ENCODE measurements around the gene EEF1A2. TPM values are rescaled to one million over a fixed set of nuclear protein-coding genes. Genes with fewer than 3 reads are reported as not detected.

Gene EEF1A2
- 17.5 TPM for polyA plus RNA-seq (2012; ENCODE audit: insufficient read length, low read depth)

- TF ChIP-seq POLR2AphosphoS5 (IDR thresholded peaks at IDR 0.05; ENCODE audit: low read depth, low read length), result no peak
- no peak for TF ChIP-seq FOXP2 (optimal IDR thresholded peaks at IDR 0.05; ENCODE audit: borderline replicate concordance, extremely low read depth, extremely low read length, insufficient read depth)
- no peak for TF ChIP-seq SIN3A (IDR thresholded peaks at IDR 0.05; ENCODE audit: borderline replicate concordance, insufficient read depth, low read length)
- TF ChIP-seq, protein P1, sequence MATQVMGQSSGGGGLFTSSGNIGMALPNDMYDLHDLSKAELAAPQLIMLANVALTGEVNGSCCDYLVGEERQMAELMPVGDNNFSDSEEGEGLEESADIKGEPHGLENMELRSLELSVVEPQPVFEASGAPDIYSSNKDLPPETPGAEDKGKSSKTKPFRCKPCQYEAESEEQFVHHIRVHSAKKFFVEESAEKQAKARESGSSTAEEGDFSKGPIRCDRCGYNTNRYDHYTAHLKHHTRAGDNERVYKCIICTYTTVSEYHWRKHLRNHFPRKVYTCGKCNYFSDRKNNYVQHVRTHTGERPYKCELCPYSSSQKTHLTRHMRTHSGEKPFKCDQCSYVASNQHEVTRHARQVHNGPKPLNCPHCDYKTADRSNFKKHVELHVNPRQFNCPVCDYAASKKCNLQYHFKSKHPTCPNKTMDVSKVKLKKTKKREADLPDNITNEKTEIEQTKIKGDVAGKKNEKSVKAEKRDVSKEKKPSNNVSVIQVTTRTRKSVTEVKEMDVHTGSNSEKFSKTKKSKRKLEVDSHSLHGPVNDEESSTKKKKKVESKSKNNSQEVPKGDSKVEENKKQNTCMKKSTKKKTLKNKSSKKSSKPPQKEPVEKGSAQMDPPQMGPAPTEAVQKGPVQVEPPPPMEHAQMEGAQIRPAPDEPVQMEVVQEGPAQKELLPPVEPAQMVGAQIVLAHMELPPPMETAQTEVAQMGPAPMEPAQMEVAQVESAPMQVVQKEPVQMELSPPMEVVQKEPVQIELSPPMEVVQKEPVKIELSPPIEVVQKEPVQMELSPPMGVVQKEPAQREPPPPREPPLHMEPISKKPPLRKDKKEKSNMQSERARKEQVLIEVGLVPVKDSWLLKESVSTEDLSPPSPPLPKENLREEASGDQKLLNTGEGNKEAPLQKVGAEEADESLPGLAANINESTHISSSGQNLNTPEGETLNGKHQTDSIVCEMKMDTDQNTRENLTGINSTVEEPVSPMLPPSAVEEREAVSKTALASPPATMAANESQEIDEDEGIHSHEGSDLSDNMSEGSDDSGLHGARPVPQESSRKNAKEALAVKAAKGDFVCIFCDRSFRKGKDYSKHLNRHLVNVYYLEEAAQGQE (IDR thresholded peaks at IDR 0.05; ENCODE audit: insufficient read depth in 1 of 2, low read depth in 2 of 2, low read length in 2 of 2), result no peak
- TF ChIP-seq TAF1 (IDR thresholded peaks at IDR 0.05; ENCODE audit: borderline replicate concordance, insufficient read depth, low read length), result no peak
Measured at GRCh38 chr20:63498960-63499337, at the start of gene EEF1A2. TSS of gene EEF1A2 (minus strand) at chr20:63499083. CDS start at chr20:63497763, 1,320 bp downstream.

GRCh38 chr20:63548542-63548941 is 49.7 kb upstream of the EEF1A2 start:
- no peak for TF ChIP-seq POLR2AphosphoS5 (IDR thresholded peaks at IDR 0.05; ENCODE audit: low read depth, low read length)
- TF ChIP-seq, protein P1 (IDR thresholded peaks at IDR 0.05; ENCODE audit: insufficient read depth in 1 of 2, low read depth in 2 of 2, low read length in 2 of 2), result no peak
- no peak for TF ChIP-seq TAF1 (IDR thresholded peaks at IDR 0.05; ENCODE audit: borderline replicate concordance, insufficient read depth, low read length)
- TF ChIP-seq SIN3A (IDR thresholded peaks at IDR 0.05; ENCODE audit: borderline replicate concordance, insufficient read depth, low read length), result no peak
- TF ChIP-seq FOXP2 (optimal IDR thresholded peaks at IDR 0.05; ENCODE audit: borderline replicate concordance, extremely low read depth, extremely low read length, insufficient read depth), result no peak

DNA sequence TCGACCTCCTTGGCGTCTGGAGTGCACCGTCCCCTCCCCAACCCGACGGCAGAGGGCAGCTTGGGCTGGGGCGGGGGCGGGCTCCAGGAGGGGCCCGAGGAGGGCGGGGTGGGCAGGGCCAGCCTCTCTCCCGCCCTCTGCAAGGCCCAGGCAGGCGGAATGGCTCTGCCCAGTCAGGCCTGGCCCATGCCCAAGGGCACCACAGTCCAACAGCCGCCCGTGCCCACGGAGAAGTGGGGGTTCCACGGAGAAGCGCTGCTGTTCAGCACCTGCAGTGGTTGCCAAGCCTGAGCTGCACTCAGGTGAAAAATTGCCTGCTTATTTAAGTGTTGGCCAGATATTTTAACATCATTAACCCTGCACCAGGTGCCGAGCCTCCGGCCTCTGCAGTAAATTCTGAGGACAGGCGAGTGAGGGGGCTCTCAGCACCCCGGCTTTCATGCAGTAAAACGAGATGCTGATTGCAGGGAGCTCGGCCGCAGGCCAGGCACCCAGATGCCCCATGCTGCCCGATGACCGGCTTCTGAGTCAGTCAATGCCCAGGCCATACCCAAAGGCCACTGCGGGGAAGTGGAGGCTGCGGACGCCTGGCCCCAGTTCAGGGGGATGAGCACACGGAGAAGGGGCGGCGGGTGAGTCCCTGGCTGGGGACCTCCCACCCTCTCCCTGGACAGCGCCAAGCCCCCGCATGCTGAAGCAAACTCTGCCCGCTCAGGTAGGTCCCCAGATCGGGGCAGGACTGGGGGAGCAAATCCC is 49.0 kb upstream of the EEF1A2 start, which contains the start of gene SRMS:
Gene SRMS (minus strand): TSS at position 25 of the 756 bp plus-strand sequence. CDS start 286 bp downstream, outside the sequence.
- TF ChIP-seq FOXP2 (optimal IDR thresholded peaks at IDR 0.05; ENCODE audit: borderline replicate concordance, extremely low read depth, extremely low read length, insufficient read depth) (no peak), TAF1 (IDR thresholded peaks at IDR 0.05; ENCODE audit: borderline replicate concordance, insufficient read depth, low read length) (no peak), SIN3A (IDR thresholded peaks at IDR 0.05; ENCODE audit: borderline replicate concordance, insufficient read depth, low read length) (no peak), POLR2AphosphoS5 (IDR thresholded peaks at IDR 0.05; ENCODE audit: low read depth, low read length) (no peak)
- TF ChIP-seq, protein P1 (IDR thresholded peaks at IDR 0.05; ENCODE audit: insufficient read depth in 1 of 2, low read depth in 2 of 2, low read length in 2 of 2), result no peak

DNA sequence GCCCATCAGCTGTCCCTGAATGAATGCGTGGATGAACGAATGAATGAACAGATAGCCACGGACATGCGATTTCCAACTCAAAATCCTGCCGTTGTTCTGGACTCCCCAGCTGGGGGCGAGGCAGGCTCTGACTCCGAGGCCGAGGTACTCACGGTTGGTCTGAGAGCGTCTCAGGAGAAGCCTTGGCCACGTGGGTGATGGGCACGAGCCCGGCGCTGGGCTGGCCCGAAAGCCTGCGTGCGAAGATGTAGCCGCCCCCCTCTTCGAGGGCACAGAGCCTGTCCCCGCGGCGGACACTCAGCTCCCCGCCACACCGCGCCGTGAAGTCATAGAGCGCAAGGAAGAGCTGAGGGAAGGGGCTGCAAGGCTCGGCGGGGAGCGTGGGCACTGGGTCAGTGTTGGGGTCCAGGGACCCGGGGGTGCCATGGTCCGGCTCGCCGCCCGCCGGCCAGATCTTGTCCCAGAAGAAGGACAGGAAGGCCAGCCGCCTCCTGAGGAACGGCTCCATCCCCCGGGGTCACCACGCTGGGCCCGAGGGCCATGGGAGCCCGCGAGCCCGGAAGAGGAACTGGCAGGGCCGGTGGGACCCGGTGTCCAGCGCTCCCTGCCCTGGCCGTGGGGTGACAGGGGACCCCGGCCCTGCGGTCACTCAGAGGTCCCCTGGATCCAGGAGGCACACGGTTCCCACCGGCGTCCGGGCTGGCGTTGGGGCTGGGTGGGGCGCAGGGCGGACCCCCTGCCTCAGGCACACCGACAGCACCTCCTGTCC is 48.3 kb upstream of the EEF1A2 start:
- TF ChIP-seq FOXP2 (optimal IDR thresholded peaks at IDR 0.05; ENCODE audit: borderline replicate concordance, extremely low read depth, extremely low read length, insufficient read depth) (no peak), POLR2AphosphoS5 (IDR thresholded peaks at IDR 0.05; ENCODE audit: low read depth, low read length) (no peak), SIN3A (IDR thresholded peaks at IDR 0.05; ENCODE audit: borderline replicate concordance, insufficient read depth, low read length) (no peak), TAF1 (IDR thresholded peaks at IDR 0.05; ENCODE audit: borderline replicate concordance, insufficient read depth, low read length) (no peak)
- TF ChIP-seq, protein P1 (IDR thresholded peaks at IDR 0.05; ENCODE audit: insufficient read depth in 1 of 2, low read depth in 2 of 2, low read length in 2 of 2), result no peak
